SHP77 (cell line): ENCODE data around the gene PROC.

Source experiments
- DNase-seq, 2 experiments: peaks; one replicate each; lab custom pipeline; 2025; lab: John Stamatoyannopoulos, UW

PROC gene

DNA sequence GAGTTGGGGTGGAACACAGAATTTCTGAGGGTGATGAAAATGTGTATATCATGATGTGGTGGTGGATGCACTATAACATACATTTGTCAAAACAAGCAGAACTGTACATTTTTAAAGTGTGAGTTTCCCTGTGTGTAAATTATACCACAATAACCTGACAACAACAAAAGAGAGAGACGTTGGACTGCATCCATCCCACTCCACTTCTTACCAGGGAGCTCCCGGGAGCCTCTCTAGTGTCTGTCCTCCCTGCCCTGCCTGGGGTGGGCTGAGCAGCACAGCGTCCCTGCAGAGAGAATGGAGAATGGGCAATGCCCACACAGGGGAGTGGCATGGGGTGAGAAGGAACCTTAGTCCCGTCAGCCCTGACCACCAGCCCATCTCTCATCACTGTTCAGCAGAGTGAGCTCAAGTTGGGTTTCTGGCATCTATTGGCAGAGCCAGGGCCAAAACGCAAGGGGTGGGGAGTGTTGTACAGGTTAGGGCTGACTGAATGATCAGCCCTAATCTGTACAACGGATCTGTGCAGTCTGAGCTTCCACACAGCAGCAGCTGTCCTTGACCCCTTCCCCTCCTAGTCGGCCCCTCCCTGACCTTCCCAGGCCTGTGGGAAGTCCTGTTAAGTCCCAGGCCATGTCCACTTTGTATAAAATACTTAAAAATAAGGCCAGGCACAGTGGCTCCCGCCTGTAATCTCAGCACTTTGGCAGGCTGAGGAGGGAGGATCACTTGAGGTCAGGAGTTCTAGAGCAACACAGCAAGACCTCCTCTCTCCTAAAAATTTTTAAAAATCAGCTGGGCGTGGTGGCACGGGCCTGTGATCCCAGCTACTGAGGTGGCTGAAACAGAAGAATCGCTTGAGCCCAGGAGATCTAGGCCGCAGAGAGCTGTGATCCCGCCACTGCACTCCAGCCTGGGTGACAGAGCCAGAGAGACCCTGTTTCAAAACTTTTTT is 3.3 kb upstream of the PROC start:
- DNase-seq, result no peak

DNA sequence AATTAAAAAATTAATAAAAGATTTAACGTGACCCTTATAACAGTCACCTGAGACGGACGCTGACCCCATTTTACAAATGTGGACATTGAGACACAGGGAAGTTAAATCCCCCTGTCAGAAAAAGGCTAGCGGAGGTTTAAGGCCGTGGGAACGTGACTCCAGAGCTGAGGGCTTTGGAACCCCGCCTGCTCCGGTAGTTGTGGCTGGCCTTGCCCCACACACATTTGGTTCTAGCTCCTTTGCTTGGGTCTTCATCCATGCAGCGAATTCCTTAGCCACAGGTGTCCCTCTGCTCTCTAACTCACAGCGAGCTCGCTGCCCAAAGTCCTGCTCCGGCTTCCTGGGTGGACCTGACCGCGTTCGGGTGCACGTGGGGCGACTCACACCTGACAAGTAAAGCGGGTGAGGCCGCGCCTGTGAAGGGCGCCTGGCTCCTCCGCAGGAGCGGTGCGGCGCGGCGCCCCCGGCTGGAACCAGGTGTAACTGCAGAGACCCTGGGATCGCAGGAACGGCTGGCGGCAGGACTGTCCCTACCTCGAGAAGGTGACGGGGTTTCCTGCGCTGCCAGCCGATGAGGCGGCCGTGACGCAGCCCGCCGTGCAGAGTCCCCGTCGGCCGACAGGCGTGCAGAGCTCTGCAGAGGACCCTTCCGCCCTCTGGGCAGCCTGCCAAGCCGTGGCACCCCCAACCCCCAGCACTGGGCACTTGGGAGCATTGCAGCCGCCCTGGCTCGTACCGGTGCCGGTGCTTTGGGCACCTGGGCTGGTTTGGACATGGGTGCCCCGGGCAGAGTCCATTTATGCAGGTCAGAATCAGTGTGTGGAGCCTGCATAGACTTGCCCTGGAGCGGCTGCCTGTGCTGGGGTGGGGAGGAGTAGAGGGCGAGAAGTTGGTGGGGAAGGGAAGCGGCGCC is 2.4 kb upstream of the PROC start:
- DNase-seq, result no peak

DNA sequence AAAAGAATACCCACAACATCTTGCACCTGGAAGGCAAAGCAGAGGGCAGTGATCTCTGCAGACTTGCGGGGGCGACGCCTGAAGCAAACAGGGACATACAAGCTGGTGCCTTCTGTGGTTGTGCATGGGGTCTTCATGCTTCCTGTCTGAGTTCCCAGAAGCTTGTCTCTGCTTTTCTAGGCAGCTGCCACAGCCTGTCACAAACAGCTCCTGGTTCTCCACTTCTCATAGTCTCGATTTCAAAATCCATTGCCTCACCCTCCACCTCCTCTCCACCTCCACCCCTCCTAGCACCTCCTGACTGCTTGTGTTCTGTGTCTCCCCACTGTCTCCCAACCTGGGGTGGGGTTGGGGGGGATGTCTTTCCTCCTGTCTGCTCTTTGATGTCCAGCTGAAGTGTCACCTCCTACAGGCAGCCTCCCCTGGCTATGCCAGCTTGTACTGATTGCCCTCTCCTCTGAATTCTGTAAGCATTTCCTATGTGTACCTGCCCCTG is 1.7 kb upstream of the PROC start:
- DNase-seq, result no peak

GRCh38 chr2:127417406-127417805 is 821 bp upstream of the PROC start:
- no peak for DNase-seq

DNA sequence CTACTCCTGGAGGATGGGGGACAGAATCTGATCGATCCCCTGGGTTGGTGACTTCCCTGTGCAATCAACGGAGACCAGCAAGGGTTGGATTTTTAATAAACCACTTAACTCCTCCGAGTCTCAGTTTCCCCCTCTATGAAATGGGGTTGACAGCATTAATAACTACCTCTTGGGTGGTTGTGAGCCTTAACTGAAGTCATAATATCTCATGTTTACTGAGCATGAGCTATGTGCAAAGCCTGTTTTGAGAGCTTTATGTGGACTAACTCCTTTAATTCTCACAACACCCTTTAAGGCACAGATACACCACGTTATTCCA is 844 bp downstream of the PROC start:
- DNase-seq, result no peak

DNA sequence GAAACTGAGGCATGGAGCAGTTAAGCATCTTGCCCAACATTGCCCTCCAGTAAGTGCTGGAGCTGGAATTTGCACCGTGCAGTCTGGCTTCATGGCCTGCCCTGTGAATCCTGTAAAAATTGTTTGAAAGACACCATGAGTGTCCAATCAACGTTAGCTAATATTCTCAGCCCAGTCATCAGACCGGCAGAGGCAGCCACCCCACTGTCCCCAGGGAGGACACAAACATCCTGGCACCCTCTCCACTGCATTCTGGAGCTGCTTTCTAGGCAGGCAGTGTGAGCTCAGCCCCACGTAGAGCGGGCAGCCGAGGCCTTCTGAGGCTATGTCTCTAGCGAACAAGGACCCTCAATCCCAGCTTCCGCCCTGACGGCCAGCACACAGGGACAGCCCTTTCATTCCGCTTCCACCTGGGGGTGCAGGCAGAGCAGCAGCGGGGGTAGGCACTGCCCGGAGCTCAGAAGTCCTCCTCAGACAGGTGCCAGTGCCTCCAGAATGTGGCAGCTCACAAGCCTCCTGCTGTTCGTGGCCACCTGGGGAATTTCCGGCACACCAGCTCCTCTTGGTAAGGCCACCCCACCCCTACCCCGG is 1.3 kb downstream of the PROC start:
- no peak for DNase-seq

GRCh38 chr2:127420039-127420864 is 2.0 kb downstream of the PROC start:
- DNase-seq, result no peak

DNA sequence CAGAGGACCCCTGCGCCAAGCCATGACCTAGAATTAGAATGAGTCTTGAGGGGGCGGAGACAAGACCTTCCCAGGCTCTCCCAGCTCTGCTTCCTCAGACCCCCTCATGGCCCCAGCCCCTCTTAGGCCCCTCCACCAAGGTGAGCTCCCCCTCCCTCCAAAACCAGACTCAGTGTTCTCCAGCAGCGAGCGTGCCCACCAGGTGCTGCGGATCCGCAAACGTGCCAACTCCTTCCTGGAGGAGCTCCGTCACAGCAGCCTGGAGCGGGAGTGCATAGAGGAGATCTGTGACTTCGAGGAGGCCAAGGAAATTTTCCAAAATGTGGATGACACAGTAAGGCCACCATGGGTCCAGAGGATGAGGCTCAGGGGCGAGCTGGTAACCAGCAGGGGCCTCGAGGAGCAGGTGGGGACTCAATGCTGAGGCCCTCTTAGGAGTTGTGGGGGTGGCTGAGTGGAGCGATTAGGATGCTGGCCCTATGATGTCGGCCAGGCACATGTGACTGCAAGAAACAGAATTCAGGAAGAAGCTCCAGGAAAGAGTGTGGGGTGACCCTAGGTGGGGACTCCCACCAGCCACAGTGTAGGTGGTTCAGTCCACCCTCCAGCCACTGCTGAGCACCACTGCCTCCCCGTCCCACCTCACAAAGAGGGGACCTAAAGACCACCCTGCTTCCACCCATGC is 3.0 kb downstream of the PROC start:
- no peak for DNase-seq

DNA sequence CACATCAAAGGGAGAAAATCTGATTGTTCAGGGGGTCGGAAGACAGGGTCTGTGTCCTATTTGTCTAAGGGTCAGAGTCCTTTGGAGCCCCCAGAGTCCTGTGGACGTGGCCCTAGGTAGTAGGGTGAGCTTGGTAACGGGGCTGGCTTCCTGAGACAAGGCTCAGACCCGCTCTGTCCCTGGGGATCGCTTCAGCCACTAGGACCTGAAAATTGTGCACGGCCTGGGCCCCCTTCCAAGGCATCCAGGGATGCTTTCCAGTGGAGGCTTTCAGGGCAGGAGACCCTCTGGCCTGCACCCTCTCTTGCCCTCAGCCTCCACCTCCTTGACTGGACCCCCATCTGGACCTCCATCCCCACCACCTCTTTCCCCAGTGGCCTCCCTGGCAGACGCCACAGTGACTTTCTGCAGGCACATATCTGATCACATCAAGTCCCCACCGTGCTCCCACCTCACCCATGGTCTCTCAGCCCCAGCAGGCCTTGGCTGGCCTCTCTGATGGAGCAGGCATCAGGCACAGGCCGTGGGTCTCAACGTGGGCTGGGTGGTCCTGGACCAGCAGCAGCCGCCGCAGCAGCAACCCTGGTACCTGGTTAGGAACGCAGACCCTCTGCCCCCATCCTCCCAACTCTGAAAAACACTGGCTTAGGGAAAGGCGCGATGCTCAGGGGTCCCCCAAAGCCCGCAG is 3.8 kb downstream of the PROC start:
- DNase-seq, result no peak

GRCh38 chr2:127422559-127423477 is 4.6 kb downstream of the PROC start:
- peak; percentile 11 to 31 for DNase-seq

GRCh38 chr2:127423478-127423843 is 5.2 kb downstream of the PROC start:
- DNase-seq, result no peak

- DNase-seq, result no peak
Observed at GRCh38 chr2:127423880-127424279, 5.7 kb downstream of the PROC start.

DNA sequence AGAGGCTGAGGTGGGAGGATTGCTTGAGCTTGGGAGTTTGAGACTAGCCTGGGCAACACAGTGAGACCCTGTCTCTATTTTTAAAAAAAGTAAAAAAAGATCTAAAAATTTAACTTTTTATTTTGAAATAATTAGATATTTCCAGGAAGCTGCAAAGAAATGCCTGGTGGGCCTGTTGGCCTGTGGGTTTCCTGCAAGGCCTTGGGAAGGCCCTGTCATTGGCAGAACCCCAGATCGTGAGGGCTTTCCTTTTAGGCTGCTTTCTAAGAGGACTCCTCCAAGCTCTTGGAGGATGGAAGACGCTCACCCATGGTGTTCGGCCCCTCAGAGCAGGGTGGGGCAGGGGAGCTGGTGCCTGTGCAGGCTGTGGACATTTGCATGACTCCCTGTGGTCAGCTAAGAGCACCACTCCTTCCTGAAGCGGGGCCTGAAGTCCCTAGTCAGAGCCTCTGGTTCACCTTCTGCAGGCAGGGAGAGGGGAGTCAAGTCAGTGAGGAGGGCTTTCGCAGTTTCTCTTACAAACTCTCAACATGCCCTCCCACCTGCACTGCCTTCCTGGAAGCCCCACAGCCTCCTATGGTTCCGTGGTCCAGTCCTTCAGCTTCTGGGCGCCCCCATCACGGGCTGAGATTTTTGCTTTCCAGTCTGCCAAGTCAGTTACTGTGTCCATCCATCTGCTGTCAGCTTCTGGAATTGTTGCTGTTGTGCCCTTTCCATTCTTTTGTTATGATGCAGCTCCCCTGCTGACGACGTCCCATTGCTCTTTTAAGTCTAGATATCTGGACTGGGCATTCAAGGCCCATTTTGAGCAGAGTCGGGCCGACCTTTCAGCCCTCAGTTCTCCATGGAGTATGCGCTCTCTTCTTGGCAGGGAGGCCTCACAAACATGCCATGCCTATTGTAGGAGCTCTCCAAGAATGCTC is 6.6 kb downstream of the PROC start:
- no peak for DNase-seq

GRCh38 chr2:127425540-127426490 is 7.6 kb downstream of the PROC start:
- no peak for DNase-seq

DNA sequence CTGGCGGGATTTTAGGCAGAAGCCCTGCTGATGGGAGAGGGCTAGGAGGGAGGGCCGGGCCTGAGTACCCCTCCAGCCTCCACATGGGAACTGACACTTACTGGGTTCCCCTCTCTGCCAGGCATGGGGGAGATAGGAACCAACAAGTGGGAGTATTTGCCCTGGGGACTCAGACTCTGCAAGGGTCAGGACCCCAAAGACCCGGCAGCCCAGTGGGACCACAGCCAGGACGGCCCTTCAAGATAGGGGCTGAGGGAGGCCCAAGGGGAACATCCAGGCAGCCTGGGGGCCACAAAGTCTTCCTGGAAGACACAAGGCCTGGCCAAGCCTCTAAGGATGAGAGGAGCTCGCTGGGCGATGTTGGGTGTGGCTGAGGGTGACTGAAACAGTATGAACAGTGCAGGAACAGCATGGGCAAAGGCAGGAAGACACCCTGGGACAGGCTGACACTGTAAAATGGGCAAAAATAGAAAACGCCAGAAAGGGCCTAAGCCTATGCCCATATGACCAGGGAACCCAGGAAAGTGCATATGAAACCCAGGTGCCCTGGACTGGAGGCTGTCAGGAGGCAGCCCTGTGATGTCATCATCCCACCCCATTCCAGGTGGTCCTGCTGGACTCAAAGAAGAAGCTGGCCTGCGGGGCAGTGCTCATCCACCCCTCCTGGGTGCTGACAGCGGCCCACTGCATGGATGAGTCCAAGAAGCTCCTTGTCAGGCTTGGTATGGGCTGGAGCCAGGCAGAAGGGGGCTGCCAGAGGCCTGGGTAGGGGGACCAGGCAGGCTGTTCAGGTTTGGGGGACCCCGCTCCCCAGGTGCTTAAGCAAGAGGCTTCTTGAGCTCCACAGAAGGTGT is 8.5 kb downstream of the PROC start:
- DNase-seq, result no peak
